Measurements from ENCODE around the gene PCDHGB5. TPM values are rescaled to one million over a fixed set of nuclear protein-coding genes. Genes with fewer than 3 reads are reported as not detected.

The PCDHGB5 gene
- total and polyA plus RNA-seq, 2 experiments from 2014 or later: 1.2 TPM; not detected in 1

- no peak for TF ChIP-seq CTCF (IDR thresholded peaks at IDR 0.05; ENCODE audit: low read depth, low read length)
- H3K27ac ChIP-seq: no peak overlapping the region
- H3K4me3 ChIP-seq: no peak overlapping the region
- no peak for DNase-seq (ENCODE audit: low read depth in 1 of 2, low spot score in 1 of 2)
- H3K36me3 ChIP-seq: no peaks in the 10 kb centered on the region
- no peaks in the 10 kb centered on the region for H3K9me3 ChIP-seq (ENCODE audit: low read depth)
- H3K4me1 ChIP-seq (ENCODE audit: low read depth): no peaks in the 10 kb centered on the region
- H3K27me3 ChIP-seq: no peaks in the 10 kb centered on the region
Measured at GRCh38 chr5:141440341-141440740, 42.6 kb downstream of the PCDHGB5 start.

DNA sequence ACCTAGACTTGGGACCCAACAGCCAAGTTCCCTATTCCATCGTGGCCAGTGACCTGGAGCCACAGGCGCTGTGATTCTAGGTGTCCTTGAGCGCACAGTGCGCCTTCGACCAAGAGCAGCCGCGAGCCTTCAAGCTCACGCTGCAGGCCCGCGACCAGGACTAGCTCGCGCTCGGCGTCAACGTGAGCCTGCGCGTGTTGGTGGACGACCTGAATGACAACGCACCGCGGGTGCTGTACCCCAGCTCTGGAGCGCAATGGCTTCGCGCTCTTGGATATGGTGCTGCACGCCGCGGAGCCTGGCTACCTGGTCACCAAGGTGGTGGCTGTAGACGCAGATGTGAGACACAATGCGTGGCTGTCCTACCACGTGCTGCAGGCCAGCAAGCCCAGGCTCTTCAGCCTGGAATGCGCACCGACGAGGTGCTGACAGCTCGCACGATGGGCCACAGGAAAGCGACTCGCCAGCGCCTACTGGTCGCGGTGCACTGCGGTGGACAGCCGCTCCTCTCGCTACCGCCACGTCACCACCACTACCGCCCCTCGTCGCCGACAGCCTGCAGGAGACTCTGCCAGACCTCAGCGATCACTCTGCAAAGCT lies 43.9 kb downstream of the PCDHGB5 start:
- H3K4me3 ChIP-seq: no peak overlapping the region
- H3K36me3 ChIP-seq: no peaks in the 10 kb centered on the region
- no peak overlapping the region for H3K27ac ChIP-seq
- H3K4me1 ChIP-seq (ENCODE audit: low read depth): no peaks in the 10 kb centered on the region
- no peaks in the 10 kb centered on the region for H3K9me3 ChIP-seq (ENCODE audit: low read depth)
- TF ChIP-seq CTCF (IDR thresholded peaks at IDR 0.05; ENCODE audit: low read depth, low read length): no peak
- H3K27me3 ChIP-seq: no peaks in the 10 kb centered on the region
- no peak for DNase-seq (ENCODE audit: low read depth in 1 of 2, low spot score in 1 of 2)

Other genes starting within 250 kb of the PCDHGB5 start
Only the 30 nearest of the 37 such genes appear.
- 7.4 and 7.9 TPM in 2 replicates for gene PCDHB9, start 210.8 kb upstream of the PCDHGB5 start, total RNA-seq
- 2.5 and 2.9 TPM in 2 replicates for gene PCDHB9, start 210.8 kb upstream of the PCDHGB5 start, polyA plus RNA-seq
- 8.8 and 10.9 TPM in 2 replicates for gene PCDHB10, start 205.6 kb upstream of the PCDHGB5 start, total RNA-seq
- gene PCDHB10, start 205.6 kb upstream of the PCDHGB5 start, polyA plus RNA-seq: 7.8 and 9.0 TPM in 2 replicates
- 4.7 and 8.6 TPM in 2 replicates for gene PCDHB11, start 198.3 kb upstream of the PCDHGB5 start, total RNA-seq
- gene PCDHB11, start 198.3 kb upstream of the PCDHGB5 start, polyA plus RNA-seq: 2.4 and 3.1 TPM in 2 replicates
- 9.5 and 17.7 TPM in 2 replicates for gene PCDHB12, start 189.2 kb upstream of the PCDHGB5 start, total RNA-seq
- gene PCDHB12, start 189.2 kb upstream of the PCDHGB5 start, polyA plus RNA-seq: 2.1 and 3.5 TPM in 2 replicates
- gene PCDHB13, start 184.0 kb upstream of the PCDHGB5 start, total RNA-seq: 7.8 and 8.4 TPM in 2 replicates
- 1.3 and 3.1 TPM in 2 replicates for gene PCDHB13, start 184.0 kb upstream of the PCDHGB5 start, polyA plus RNA-seq
- 17.3 and 21.2 TPM in 2 replicates for gene PCDHB14, start 174.6 kb upstream of the PCDHGB5 start, total RNA-seq
- gene PCDHB14, start 174.6 kb upstream of the PCDHGB5 start, polyA plus RNA-seq: 8.1 and 11.8 TPM in 2 replicates
- 21.3 and 32.4 TPM in 2 replicates for gene PCDHB15, start 152.6 kb upstream of the PCDHGB5 start, total RNA-seq
- 13.3 and 19.3 TPM in 2 replicates for gene PCDHB15, start 152.6 kb upstream of the PCDHGB5 start, polyA plus RNA-seq
- 0.42 TPM in 1 of 2 replicates, not detected in the other for gene SLC25A2, start 93.9 kb upstream of the PCDHGB5 start, total RNA-seq
- not detected in 2 replicates for gene SLC25A2, start 93.9 kb upstream of the PCDHGB5 start, polyA plus RNA-seq
- gene TAF7, start 77.2 kb upstream of the PCDHGB5 start, total RNA-seq: 93.8 and 124 TPM in 2 replicates
- gene TAF7, start 77.2 kb upstream of the PCDHGB5 start, polyA plus RNA-seq: 165 and 215 TPM in 2 replicates
- 1.7 and 2.3 TPM in 2 replicates for gene PCDHGA1, start 67.4 kb upstream of the PCDHGB5 start, total RNA-seq
- 0.40 and 1.2 TPM in 2 replicates for gene PCDHGA1, start 67.4 kb upstream of the PCDHGB5 start, polyA plus RNA-seq
- 0.95 and 1.8 TPM in 2 replicates for gene PCDHGA2, start 59.2 kb upstream of the PCDHGB5 start, total RNA-seq
- 0.18 and 1.1 TPM in 2 replicates for gene PCDHGA2, start 59.2 kb upstream of the PCDHGB5 start, polyA plus RNA-seq
- gene PCDHGA3, start 54.1 kb upstream of the PCDHGB5 start, total RNA-seq: 1.5 and 3.2 TPM in 2 replicates
- 1.4 and 2.2 TPM in 2 replicates for gene PCDHGA3, start 54.1 kb upstream of the PCDHGB5 start, polyA plus RNA-seq
- 1.8 and 3.7 TPM in 2 replicates for gene PCDHGB1, start 47.8 kb upstream of the PCDHGB5 start, total RNA-seq
- 0.32 and 0.46 TPM in 2 replicates for gene PCDHGB1, start 47.8 kb upstream of the PCDHGB5 start, polyA plus RNA-seq
- 1.5 and 1.8 TPM in 2 replicates for gene PCDHGA4, start 42.9 kb upstream of the PCDHGB5 start, total RNA-seq
- 0.20 and 0.32 TPM in 2 replicates for gene PCDHGA4, start 42.9 kb upstream of the PCDHGB5 start, polyA plus RNA-seq
- 2.7 and 3.0 TPM in 2 replicates for gene PCDHGB2, start 38.0 kb upstream of the PCDHGB5 start, total RNA-seq
- gene PCDHGB2, start 38.0 kb upstream of the PCDHGB5 start, polyA plus RNA-seq: 1.0 and 2.8 TPM in 2 replicates
- 1.1 and 1.2 TPM in 2 replicates for gene PCDHGA5, start 33.8 kb upstream of the PCDHGB5 start, total RNA-seq
- gene PCDHGA5, start 33.8 kb upstream of the PCDHGB5 start, polyA plus RNA-seq: 0.09 TPM in 1 of 2 replicates, not detected in the other
- 0.71 and 1.2 TPM in 2 replicates for gene PCDHGB3, start 27.7 kb upstream of the PCDHGB5 start, total RNA-seq
- gene PCDHGB3, start 27.7 kb upstream of the PCDHGB5 start, polyA plus RNA-seq: 0.27 TPM in 1 of 2 replicates, not detected in the other
- 0.66 and 0.88 TPM in 2 replicates for gene PCDHGA6, start 24.1 kb upstream of the PCDHGB5 start, total RNA-seq
- gene PCDHGA6, start 24.1 kb upstream of the PCDHGB5 start, polyA plus RNA-seq: not detected in 2 replicates
- 1.0 and 1.2 TPM in 2 replicates for gene PCDHGA7, start 15.2 kb upstream of the PCDHGB5 start, total RNA-seq
- gene PCDHGA7, start 15.2 kb upstream of the PCDHGB5 start, polyA plus RNA-seq: 0.20 TPM in 1 of 2 replicates, not detected in the other
- 17.4 and 23.5 TPM in 2 replicates for gene PCDHGB4, start 10.2 kb upstream of the PCDHGB5 start, total RNA-seq
- 9.9 and 12.5 TPM in 2 replicates for gene PCDHGB4, start 10.2 kb upstream of the PCDHGB5 start, polyA plus RNA-seq
- 2.3 and 2.5 TPM in 2 replicates for gene PCDHGA8, start 5.3 kb upstream of the PCDHGB5 start, total RNA-seq
- gene PCDHGA8, start 5.3 kb upstream of the PCDHGB5 start, polyA plus RNA-seq: 0.37 and 1.0 TPM in 2 replicates
- 1.1 and 1.8 TPM in 2 replicates for gene PCDHGA9, start 4.8 kb downstream of the PCDHGB5 start, total RNA-seq
- 0.04 and 0.70 TPM in 2 replicates for gene PCDHGA9, start 4.8 kb downstream of the PCDHGB5 start, polyA plus RNA-seq
- gene PCDHGB6, start 10.1 kb downstream of the PCDHGB5 start, total RNA-seq: 28.7 and 48.6 TPM in 2 replicates
- 26.1 and 44.1 TPM in 2 replicates for gene PCDHGB6, start 10.1 kb downstream of the PCDHGB5 start, polyA plus RNA-seq
- gene PCDHGA10, start 15.0 kb downstream of the PCDHGB5 start, total RNA-seq: 4.5 and 7.3 TPM in 2 replicates
- 1.1 and 1.4 TPM in 2 replicates for gene PCDHGA10, start 15.0 kb downstream of the PCDHGB5 start, polyA plus RNA-seq
- 11.3 and 19.9 TPM in 2 replicates for gene PCDHGB7, start 19.7 kb downstream of the PCDHGB5 start, total RNA-seq
- 8.4 and 12.3 TPM in 2 replicates for gene PCDHGB7, start 19.7 kb downstream of the PCDHGB5 start, polyA plus RNA-seq
- 3.6 and 5.0 TPM in 2 replicates for gene PCDHGA11, start 23.1 kb downstream of the PCDHGB5 start, total RNA-seq
- gene PCDHGA11, start 23.1 kb downstream of the PCDHGB5 start, polyA plus RNA-seq: 0.64 and 1.7 TPM in 2 replicates
- gene PCDHGA12, start 32.6 kb downstream of the PCDHGB5 start, total RNA-seq: 1.7 and 6.1 TPM in 2 replicates
- 0.45 and 0.52 TPM in 2 replicates for gene PCDHGA12, start 32.6 kb downstream of the PCDHGB5 start, polyA plus RNA-seq
- gene PCDHGC3, start 78.0 kb downstream of the PCDHGB5 start, total RNA-seq: 23.6 and 29.9 TPM in 2 replicates
- 23.0 and 29.8 TPM in 2 replicates for gene PCDHGC3, start 78.0 kb downstream of the PCDHGB5 start, polyA plus RNA-seq
- 1.1 and 7.9 TPM in 2 replicates for gene PCDHGC4, start 87.1 kb downstream of the PCDHGB5 start, total RNA-seq
- gene PCDHGC4, start 87.1 kb downstream of the PCDHGB5 start, polyA plus RNA-seq: 0.84 and 2.9 TPM in 2 replicates
- gene PCDHGC5, start 91.1 kb downstream of the PCDHGB5 start, total RNA-seq: 0.74 and 2.2 TPM in 2 replicates
- gene PCDHGC5, start 91.1 kb downstream of the PCDHGB5 start, polyA plus RNA-seq: not detected in 2 replicates